Glutamatergic neuron (in vitro differentiated cells): ENCODE results near the gene FMNL3. TPM values are rescaled to one million over a fixed set of nuclear protein-coding genes. Genes with fewer than 3 reads are reported as not detected.

Source experiments
- DNase-seq: peaks from one replicate; pipeline ENCODE4 v3.0.0; 2022
- H3K27ac Mint-ChIP-seq: one replicate; pipeline ENCODE4 v1.8.0; 2020; ENCODE audit warnings: mild to moderate bottlenecking, mixed read lengths, inconsistent platforms; ENCODE audit not compliant: unreplicated experiment
- H3K27me3 Mint-ChIP-seq: one replicate; pipeline ENCODE4 v1.8.0; 2020; ENCODE audit warnings: mild to moderate bottlenecking, moderate library complexity, mixed read lengths, inconsistent platforms; ENCODE audit not compliant: unreplicated experiment
- H3K36me3 Mint-ChIP-seq: one replicate; pipeline ENCODE4 v1.8.0; 2020; ENCODE audit warnings: mild to moderate bottlenecking, mixed read lengths, inconsistent platforms; ENCODE audit not compliant: unreplicated experiment
- H3K4me1 Mint-ChIP-seq: one replicate; pipeline ENCODE4 v1.8.0; 2020; ENCODE audit warnings: mild to moderate bottlenecking, low read depth, mixed read lengths, inconsistent platforms; ENCODE audit not compliant: unreplicated experiment
- H3K4me3 Mint-ChIP-seq: one replicate; pipeline ENCODE4 v1.8.0; 2020; ENCODE audit warnings: mild to moderate bottlenecking, mixed read lengths, inconsistent platforms; ENCODE audit not compliant: unreplicated experiment
- H3K9me3 Mint-ChIP-seq: one replicate; pipeline ENCODE4 v1.8.0; 2020; ENCODE audit warnings: mild to moderate bottlenecking, moderate library complexity, mixed read lengths, inconsistent platforms; ENCODE audit not compliant: unreplicated experiment
- CTCF ChIP-seq: fragments of 200-600 bp; sonication (generic); IDR thresholded peaks from one replicate; pipeline ENCODE4 v1.5.0; 2021; ENCODE audit not compliant: partially characterized antibody, unreplicated experiment
- total RNA-seq: library from RNA; stranded (reverse); fragmentation: NEBNext Ultra II Directional; extraction: Animal tissue kit (Norgen Biotek cat#: 25700); gene quantifications from one replicate; pipeline ENCODE4 v1.2.1, GENCODE V29; 2021; ENCODE audit not compliant: unreplicated experiment

The FMNL3 gene
- total RNA-seq, 1 donor from 2014 or later, result 13.7 TPM

- no peak overlapping the region for H3K4me3 Mint-ChIP-seq
- no peak overlapping the region for H3K27ac Mint-ChIP-seq
- H3K4me1 Mint-ChIP-seq, result peaks cover 32% of the 10 kb centered on the region
- H3K36me3 Mint-ChIP-seq, result no peaks in the 10 kb centered on the region
- H3K9me3 Mint-ChIP-seq, result peaks cover 21% of the 10 kb centered on the region
- DNase-seq, result no peak
- no peak for TF ChIP-seq CTCF
- peaks cover 20% of the 10 kb centered on the region for H3K27me3 Mint-ChIP-seq
Observed at GRCh38 chr12:49669796-49670195, 37.4 kb downstream of the FMNL3 start.

- DNase-seq, result no peak
- H3K9me3 Mint-ChIP-seq, result peaks cover 4% of the 10 kb centered on the region
- peaks cover 9% of the 10 kb centered on the region for H3K27me3 Mint-ChIP-seq
- no peak overlapping the region for H3K27ac Mint-ChIP-seq
- no peak overlapping the region for H3K4me3 Mint-ChIP-seq
- H3K36me3 Mint-ChIP-seq, result no peaks in the 10 kb centered on the region
- no peak for TF ChIP-seq CTCF
- H3K4me1 Mint-ChIP-seq, result peaks cover 21% of the 10 kb centered on the region
Observed at GRCh38 chr12:49667325-49668090, 39.7 kb downstream of the FMNL3 start.

- Mint-ChIP-seq H3K27me3 (peaks cover 9% of the 10 kb centered on the region), H3K36me3 (peaks cover 5% of the 10 kb centered on the region), H3K4me1 (peaks cover 15% of the 10 kb centered on the region), H3K27ac (no peak overlapping the region), H3K4me3 (no peak overlapping the region), H3K9me3 (peaks cover 1% of the 10 kb centered on the region)
- no peak for TF ChIP-seq CTCF
- DNase-seq, result no peak
Observed at GRCh38 chr12:49666176-49666575, 41.0 kb downstream of the FMNL3 start.

- DNase-seq, result no peak
- peaks cover 1% of the 10 kb centered on the region for H3K9me3 Mint-ChIP-seq
- H3K36me3 Mint-ChIP-seq, result peaks cover 5% of the 10 kb centered on the region
- H3K27me3 Mint-ChIP-seq, result peaks cover 9% of the 10 kb centered on the region
- H3K4me3 Mint-ChIP-seq, result no peak overlapping the region
- TF ChIP-seq CTCF, result no peak
- H3K4me1 Mint-ChIP-seq, result peaks cover 15% of the 10 kb centered on the region
- H3K27ac Mint-ChIP-seq, result no peak overlapping the region
Observed at GRCh38 chr12:49665384-49665783, 41.8 kb downstream of the FMNL3 start.

- H3K27ac Mint-ChIP-seq, result peak overlapping the region; percentile 45
- peaks cover 5% of the 10 kb centered on the region for H3K36me3 Mint-ChIP-seq
- peak overlapping the region; percentile 44 for H3K4me3 Mint-ChIP-seq
- no peaks in the 10 kb centered on the region for H3K9me3 Mint-ChIP-seq
- TF ChIP-seq CTCF, result no peak
- peak; percentile 52 for DNase-seq
- H3K27me3 Mint-ChIP-seq, result peaks cover 10% of the 10 kb centered on the region
- peaks cover 15% of the 10 kb centered on the region for H3K4me1 Mint-ChIP-seq
Observed at GRCh38 chr12:49664591-49665239, 42.5 kb downstream of the FMNL3 start.
